GM18867 (cell line): ENCODE data around the gene GIMAP1.

Experiments used
- ATAC-seq: cut with Tn5 transposase; IDR thresholded peaks from one replicate; pipeline ENCODE4 v1.9.1; 2021; ENCODE audit warnings: mild to moderate bottlenecking, moderate library complexity; ENCODE audit not compliant: unreplicated experiment

Gene GIMAP1

DNA sequence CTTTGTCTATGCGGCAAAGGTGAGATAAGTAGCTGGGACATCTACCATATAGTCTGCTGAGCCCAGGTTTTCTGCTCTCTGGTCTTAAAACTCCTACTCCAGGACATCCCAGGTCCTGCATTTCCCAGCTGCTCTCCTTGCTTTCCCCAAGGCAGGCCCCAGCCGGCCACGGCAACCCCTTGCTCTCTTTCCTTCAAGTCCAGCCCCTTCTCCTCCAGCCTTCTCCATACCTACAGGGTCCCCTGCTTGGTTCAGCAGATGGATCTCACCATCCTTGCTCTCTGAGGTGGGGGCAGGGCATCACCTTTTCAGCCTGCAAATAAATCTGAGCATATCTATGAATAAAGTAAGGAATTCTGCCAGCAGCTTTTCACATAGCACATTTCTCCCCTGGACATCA is 29.5 kb downstream of the GIMAP1 start:
- ATAC-seq, result no peak

DNA sequence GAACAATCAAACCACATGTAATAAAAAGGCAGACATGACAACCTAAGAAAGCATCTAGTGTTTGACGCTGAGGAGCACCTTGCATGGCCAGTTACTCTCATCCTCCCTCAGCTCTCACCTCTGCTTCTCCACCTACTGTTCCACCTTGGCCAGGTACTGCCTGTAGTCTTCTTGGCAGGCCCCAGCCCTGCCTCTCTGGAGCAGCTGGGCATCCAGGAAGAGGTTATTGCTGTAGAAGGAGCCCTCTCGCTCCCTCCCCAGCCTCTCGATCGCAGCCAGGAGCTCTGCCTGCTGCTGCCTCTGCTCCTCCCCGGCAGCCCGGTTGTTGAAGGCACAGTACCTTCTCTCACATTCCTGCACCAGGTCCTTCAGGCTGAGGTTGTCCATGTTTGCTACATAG is 30.5 kb downstream of the GIMAP1 start:
- ATAC-seq, result no peak

- ATAC-seq, result no peak
Observed at GRCh38 chr7:150748376-150748775, 32.0 kb downstream of the GIMAP1 start.

DNA sequence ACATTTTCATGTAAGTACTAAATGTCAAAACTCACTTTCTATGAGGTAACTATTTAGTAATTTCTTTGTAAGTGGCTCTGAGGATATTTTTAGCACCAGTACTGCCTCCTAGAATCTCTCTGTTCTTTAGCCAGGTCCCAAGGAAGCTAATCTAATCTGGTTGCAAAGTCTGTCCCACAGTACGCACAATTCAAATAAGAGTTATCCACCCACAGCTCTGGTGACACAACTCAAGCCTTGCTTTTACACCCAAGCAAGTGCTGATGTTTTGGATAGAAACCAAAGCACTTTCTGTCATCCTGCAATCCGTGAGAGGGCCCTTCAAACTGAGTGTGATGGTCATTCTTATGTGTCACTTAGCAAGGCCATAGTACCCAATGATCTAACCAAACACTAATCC is 35.3 kb downstream of the GIMAP1 start:
- no peak for ATAC-seq

- no peak for ATAC-seq
Observed at GRCh38 chr7:150753239-150753638, 36.8 kb downstream of the GIMAP1 start.

DNA sequence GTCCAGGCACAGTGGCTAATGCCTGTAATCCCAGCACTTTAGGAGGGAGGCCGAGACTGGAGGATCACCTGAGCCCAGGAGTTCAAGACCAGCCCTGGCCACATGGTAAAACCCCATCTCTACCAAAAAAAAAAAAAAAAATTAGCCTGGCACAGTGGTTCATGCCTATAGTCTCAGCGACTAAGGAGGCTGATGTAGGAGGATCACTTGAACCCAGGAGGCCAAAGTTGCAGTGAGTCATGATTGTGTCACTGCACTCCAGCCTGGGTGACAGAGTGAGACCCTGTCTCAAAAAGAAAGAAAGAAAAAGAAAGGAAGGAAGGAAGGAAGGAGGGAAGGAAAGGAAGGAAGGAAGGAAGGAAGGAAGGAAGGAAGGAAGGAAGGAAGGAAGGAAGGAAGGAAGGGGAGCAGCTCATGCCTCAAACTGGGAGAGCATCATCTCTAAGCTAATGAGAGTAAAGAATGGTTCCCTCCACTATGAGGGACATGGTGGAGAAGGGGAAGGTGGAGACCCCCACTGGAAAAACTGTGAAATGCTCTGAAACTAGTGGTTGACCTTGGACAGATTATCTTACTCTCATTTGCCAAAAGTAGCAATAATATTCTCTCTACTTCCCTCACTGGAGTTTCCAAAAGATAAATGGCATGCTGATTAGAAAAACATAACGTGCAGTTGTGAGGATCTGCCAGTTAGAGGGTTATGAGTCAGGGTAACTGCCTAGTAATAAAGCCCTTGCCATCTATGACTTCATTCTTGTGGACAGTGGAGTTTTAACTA is 37.6 kb downstream of the GIMAP1 start:
- no peak for ATAC-seq

GRCh38 chr7:150754951-150755350 is 38.5 kb downstream of the GIMAP1 start:
- ATAC-seq, result no peak

DNA sequence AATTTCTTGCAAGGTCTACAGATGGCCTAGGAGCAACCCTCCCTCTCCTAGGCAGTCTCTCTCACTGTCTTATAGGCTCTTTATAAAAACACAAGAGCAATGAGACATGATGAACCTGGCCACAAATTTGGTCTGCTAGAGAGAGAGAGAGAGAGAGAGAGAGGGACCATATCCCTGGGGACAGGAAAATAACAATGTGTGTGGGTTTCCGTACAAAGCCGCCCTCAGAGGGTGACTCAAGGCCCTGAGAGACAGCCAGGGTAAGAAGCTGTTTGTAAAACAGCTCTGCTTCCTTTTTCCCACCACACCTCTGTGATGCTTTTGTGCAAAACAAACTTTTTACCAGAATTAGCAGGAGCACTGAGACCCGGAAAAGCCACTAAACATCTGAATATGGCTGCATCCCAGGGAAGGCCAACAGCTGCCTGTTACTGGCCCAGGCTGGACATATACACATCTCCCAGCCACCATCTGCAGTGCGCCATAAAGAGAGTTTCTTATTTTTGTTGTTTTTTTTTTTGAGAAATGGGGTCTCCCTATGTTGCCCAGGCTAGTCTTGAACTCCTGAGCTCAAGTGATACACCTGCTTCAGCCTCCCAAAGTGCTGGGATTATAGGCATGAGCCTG is 39.2 kb downstream of the GIMAP1 start:
- ATAC-seq, result no peak

DNA sequence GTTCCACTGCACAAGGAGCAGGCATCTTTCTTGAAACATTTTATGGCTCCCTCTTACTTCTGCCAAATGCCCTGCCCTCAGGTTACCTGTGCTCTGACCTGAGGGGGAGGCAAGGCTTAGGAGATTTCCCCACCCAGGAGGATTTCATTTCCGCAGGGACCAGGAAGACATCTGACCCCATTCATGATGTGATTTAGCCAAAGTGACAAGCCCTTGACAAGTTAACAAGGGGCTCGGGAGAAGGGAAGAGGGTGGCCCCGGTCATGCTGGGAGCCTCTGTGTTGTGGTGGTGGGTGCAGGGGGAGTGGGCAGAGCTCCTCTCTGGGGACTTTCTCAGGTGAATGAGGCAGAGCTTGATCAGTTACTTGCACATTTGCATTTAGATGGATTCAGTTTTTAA is 39.8 kb downstream of the GIMAP1 start:
- ATAC-seq, result no peak

DNA sequence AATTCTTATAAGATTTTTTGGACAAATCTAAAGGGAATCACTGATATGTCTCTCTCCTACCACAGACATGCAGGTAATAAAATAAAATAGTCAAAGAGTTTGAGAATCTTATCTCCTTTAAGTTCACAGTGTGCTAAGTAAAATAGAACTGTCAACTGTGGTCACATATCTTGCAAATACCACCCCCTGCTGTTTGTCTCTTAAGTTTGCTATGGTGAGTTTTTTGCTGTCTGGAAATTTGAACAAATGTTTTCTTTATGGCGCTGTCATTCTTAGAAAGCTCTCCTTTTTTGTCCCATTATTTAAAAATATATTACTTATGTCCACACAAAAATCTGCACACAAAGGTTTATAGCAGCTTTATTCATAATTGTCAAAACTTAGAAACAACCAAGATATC is 40.4 kb downstream of the GIMAP1 start:
- no peak for ATAC-seq

DNA sequence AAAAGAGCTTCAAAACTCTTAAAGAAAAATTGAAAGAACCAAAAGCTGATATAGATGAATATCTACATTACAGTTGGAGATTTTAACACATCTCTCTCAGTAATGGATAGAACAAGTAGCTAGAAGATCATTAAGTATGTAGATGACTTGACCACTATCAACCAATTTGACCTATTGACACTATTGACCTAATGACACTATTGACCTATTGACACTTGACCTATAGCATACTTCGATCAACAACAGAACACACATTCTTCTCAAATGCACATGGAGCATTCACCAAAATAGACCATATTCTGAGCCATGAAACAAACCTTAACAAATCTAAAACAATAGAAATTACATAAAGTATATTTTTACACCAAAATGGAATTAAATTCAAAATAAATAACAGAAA is 43.1 kb downstream of the GIMAP1 start:
- ATAC-seq, result no peak

DNA sequence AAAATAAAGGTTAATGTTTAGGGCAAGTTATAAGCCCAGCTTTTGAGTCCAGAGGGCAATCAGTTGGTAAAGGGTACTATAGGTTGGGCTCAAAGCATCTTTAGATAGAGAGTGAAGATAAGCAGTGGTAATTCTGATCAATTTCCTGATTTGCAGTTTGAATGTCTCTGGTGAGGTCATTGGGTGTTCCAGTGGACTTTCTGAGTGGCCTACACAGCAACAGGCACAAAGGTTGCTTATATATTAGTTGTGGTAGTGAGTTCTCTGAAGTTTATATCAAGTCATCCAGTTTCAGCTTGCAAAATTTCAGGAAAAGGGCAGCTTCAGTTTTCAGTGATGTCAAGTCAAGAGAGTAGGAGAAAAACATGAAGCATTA is 49.9 kb downstream of the GIMAP1 start:
- no peak for ATAC-seq

DNA sequence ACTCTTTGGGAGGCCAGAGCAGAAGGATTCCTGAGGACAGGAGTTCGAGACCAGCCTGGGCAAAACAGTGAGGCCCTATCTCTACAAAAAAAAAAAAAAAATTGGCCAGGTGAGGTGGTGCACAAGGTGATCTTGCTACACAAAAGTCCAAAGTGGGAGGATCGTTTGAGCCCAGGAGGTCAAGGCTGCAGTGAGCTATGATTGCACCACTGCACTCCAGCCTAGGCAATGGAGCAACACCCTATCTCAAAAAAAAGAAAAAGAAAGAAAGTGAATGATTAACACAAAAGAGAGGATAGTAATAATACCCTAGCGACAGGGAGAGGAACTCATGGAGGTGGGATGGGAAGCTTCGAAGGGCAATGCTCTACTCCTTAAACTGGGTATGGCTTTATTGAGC is 53.4 kb downstream of the GIMAP1 start:
- no peak for ATAC-seq
